ENCODE measurements around the gene NUDT3. TPM values are rescaled to one million over a fixed set of nuclear protein-coding genes. Genes with fewer than 3 reads are reported as not detected.
A peak's percentile ranks its signal among the peaks of the same experiment; 100 is the strongest.

The NUDT3 gene
- polyA plus RNA-seq, 2 of the 4 experiments (the other 2 are of a cell fraction) = 5.2 to 13.4 TPM

DNA sequence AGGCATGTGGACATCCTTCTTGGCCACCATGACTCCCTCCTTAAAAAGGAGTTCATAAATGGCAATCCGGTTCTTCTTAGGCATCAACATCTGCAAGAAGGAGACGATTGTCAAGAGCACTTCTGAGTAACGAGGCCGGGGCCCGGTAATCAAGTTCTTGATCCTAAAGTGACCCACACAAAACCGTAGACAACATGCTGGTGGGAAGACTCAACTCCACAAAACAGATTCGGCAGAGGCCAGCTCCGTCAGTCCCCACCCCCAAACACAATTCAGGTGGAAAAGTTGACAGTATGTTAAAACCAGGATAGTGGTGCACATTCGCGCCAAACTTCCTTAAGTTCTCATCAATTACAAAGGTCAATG is 32.6 kb upstream of the NUDT3 start (continued):
- TF ChIP-seq CBX2 (IDR thresholded peaks at IDR 0.05; ENCODE audit: borderline replicate concordance, low read depth) (no peak), RFX5 (IDR thresholded peaks at IDR 0.05) (no peak), HOXB5 (CRISPR knock-in tag; IDR thresholded peaks at IDR 0.05) (no peak)

GRCh38 chr6:34424200-34425131 is 32.0 kb upstream of the NUDT3 start:
- Histone ChIP-seq H3K4me3 (peak overlapping the region; percentile 97), H3K9me3 (no peaks in the 10 kb centered on the region), H3K4me2 (peak overlapping the region; percentile 84), H3K4me1 (peaks cover 30% of the 10 kb centered on the region), H3K27ac (peak overlapping the region; percentile 92 to 94; a peak in 5 of 6 replicates)
- TF ChIP-seq CHD4 (IDR thresholded peaks at IDR 0.05; ENCODE audit: borderline replicate concordance) (no peak), JUN (IDR thresholded peaks at IDR 0.05) (no peak), MAFK (IDR thresholded peaks at IDR 0.05; ENCODE audit: partially characterized antibody) (no peak), GATA3 (IDR thresholded peaks at IDR 0.05; ENCODE audit: borderline replicate concordance) (no peak), KDM5A (IDR thresholded peaks at IDR 0.05) (no peak)
- POLR2A ChIA-PET = interaction anchor here (0.6 to 0.8 kb wide), 3 partner anchors 175 to 410 kb away, joined by 3 read pairs; partner anchors contain the start of gene HMGA1
- FAIRE-seq (no peak), ATAC-seq (no peak), DNase-seq (ENCODE audit: low read depth in 1 of 2, low spot score in 1 of 2) (no peak)
- CTCF ChIA-PET = interaction anchor here (0.6 to 2.4 kb wide), 4 partner anchors 9 to 229 kb away, joined by 3 to 13 read pairs (median 4); no protein-coding TSS in a partner anchor
- WGBS (ENCODE audit: missing lambda C conversion rate) = 58% methylated on average over 19 of the region's 19 CpGs

DNA sequence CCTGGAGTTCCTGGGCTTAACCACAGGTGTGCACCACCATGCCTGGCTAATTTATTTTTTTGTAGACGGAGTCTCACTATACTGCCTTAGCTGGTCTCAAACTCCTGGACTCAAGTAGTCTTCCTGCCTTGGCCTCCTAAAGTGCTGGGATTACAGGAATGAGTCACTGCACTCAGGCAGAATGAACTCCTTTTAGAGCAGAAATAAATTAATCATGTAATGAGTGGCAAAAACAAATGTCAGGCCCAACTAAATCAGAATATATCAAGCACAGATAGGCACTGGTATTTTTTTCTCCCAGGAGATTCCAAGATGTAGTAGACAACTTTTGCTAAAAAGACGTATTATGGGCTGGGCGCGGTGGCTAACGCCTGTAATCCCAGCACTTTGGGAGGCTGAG is 30.8 kb upstream of the NUDT3 start:
- CTCF ChIA-PET = interaction anchor here (1.1 to 2.4 kb wide), 4 partner anchors 8 to 260 kb away, joined by 3 to 13 read pairs (median 4); no protein-coding TSS in a partner anchor
- WGBS (ENCODE audit: missing lambda C conversion rate) = 98% methylated on average over 5 of the region's 5 CpGs
- TF ChIP-seq, protein P1, sequence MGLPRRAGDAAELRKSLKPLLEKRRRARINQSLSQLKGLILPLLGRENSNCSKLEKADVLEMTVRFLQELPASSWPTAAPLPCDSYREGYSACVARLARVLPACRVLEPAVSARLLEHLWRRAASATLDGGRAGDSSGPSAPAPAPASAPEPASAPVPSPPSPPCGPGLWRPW (IDR thresholded peaks at IDR 0.05) = no peak
- TF ChIP-seq NPAS2 (CRISPR knock-in tag; IDR thresholded peaks at IDR 0.05; ENCODE audit: borderline replicate concordance) = no peak
- no peak for TF ChIP-seq MAFK (IDR thresholded peaks at IDR 0.05; ENCODE audit: partially characterized antibody)
- POLR2A ChIA-PET = interaction anchor here (0.8 kb wide), 1 partner anchor 186 kb away, joined by 3 read pairs; the partner anchor contains the start of gene HMGA1
- ATAC-seq = no peak
- H3K27ac ChIP-seq = no peak overlapping the region
- DNase-seq (ENCODE audit: low read depth in 1 of 2, low spot score in 1 of 2) = no peak
- H3K9me3 ChIP-seq = no peaks in the 10 kb centered on the region
- H3K4me2 ChIP-seq = peak overlapping the region; percentile 84; the same call in 2 of the 3 replicates
- peaks cover 37% of the 10 kb centered on the region for H3K4me1 ChIP-seq
- peak overlapping the region; percentile 97; the same call in 2 of the 3 replicates for H3K4me3 ChIP-seq
- no peak for FAIRE-seq

GRCh38 chr6:34418367-34418766 is 25.9 kb upstream of the NUDT3 start:
- Histone ChIP-seq H3K4me2 (no peak overlapping the region), H3K4me3 (no peak overlapping the region), H3K4me1 (peaks cover 36% of the 10 kb centered on the region), H3K27ac (no peak overlapping the region), H3K9me3 (no peaks in the 10 kb centered on the region)
- 89% methylated on average over 5 of the region's 5 CpGs for WGBS (ENCODE audit: missing lambda C conversion rate)
- FAIRE-seq = no peak
- no peak for DNase-seq (ENCODE audit: low read depth in 1 of 2, low spot score in 1 of 2)
- ATAC-seq = no peak
- CTCF ChIA-PET = interaction anchor here (1.0 kb wide), 1 partner anchor 222 kb away, joined by 4 read pairs; no protein-coding TSS in a partner anchor
- POLR2A ChIA-PET = no interaction called here
- TF ChIP-seq, protein P2, sequence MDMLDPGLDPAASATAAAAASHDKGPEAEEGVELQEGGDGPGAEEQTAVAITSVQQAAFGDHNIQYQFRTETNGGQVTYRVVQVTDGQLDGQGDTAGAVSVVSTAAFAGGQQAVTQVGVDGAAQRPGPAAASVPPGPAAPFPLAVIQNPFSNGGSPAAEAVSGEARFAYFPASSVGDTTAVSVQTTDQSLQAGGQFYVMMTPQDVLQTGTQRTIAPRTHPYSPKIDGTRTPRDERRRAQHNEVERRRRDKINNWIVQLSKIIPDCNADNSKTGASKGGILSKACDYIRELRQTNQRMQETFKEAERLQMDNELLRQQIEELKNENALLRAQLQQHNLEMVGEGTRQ (IDR thresholded peaks at IDR 0.05) = no peak
- TF ChIP-seq CHD4 (IDR thresholded peaks at IDR 0.05; ENCODE audit: borderline replicate concordance) (no peak), TFCP2L1 (CRISPR knock-in tag; IDR thresholded peaks at IDR 0.05) (no peak), HDAC2 (IDR thresholded peaks at IDR 0.05) (no peak), HOXB5 (CRISPR knock-in tag; IDR thresholded peaks at IDR 0.05) (no peak), RFX5 (IDR thresholded peaks at IDR 0.05) (no peak), NPAS2 (CRISPR knock-in tag; IDR thresholded peaks at IDR 0.05; ENCODE audit: borderline replicate concordance) (no peak), RCOR1 (IDR thresholded peaks at IDR 0.05; ENCODE audit: low read depth, low read length) (no peak), BCL3 (IDR thresholded peaks at IDR 0.05) (no peak), FOXS1 (CRISPR knock-in tag; IDR thresholded peaks at IDR 0.05) (no peak), MAZ (IDR thresholded peaks at IDR 0.05; ENCODE audit: borderline replicate concordance, low read depth, low read length) (no peak), SMC3 (IDR thresholded peaks at IDR 0.05) (no peak)
- TF ChIP-seq, protein P3, sequence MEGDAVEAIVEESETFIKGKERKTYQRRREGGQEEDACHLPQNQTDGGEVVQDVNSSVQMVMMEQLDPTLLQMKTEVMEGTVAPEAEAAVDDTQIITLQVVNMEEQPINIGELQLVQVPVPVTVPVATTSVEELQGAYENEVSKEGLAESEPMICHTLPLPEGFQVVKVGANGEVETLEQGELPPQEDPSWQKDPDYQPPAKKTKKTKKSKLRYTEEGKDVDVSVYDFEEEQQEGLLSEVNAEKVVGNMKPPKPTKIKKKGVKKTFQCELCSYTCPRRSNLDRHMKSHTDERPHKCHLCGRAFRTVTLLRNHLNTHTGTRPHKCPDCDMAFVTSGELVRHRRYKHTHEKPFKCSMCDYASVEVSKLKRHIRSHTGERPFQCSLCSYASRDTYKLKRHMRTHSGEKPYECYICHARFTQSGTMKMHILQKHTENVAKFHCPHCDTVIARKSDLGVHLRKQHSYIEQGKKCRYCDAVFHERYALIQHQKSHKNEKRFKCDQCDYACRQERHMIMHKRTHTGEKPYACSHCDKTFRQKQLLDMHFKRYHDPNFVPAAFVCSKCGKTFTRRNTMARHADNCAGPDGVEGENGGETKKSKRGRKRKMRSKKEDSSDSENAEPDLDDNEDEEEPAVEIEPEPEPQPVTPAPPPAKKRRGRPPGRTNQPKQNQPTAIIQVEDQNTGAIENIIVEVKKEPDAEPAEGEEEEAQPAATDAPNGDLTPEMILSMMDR (IDR thresholded peaks at IDR 0.05) = no peak
- TF ChIP-seq, protein P4, sequence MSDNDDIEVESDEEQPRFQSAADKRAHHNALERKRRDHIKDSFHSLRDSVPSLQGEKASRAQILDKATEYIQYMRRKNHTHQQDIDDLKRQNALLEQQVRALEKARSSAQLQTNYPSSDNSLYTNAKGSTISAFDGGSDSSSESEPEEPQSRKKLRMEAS (IDR thresholded peaks at IDR 0.05) = no peak

Measured in A549 (cell line).